Kidney (tissue), 14 donors: ENCODE data around the gene METTL17. TPM values are rescaled to one million over a fixed set of nuclear protein-coding genes. Genes with fewer than 3 reads are reported as not detected.
A peak's percentile ranks its signal among the peaks of the same experiment; 100 is the strongest.

Experiments used
- DNase-seq, 5 donors: peaks; one replicate each; pipeline ENCODE4 v3.0.0-alpha.2; 2013 to 2020
- FAIRE-seq: peaks from 2 replicates; lab custom pipeline; 2012; peaks lifted over from hg19 to GRCh38; lab: Jason Lieb, UNC
- H3K27ac ChIP-seq, 2 donors: one replicate each; pipeline ENCODE4 v1.7.0; 2013; ENCODE audit warnings: low read depth in 2 of 2, low read length in 2 of 2, inconsistent platforms in 1 of 2
- H3K27me3 ChIP-seq: one replicate; pipeline ENCODE4 v1.7.1; 2013; ENCODE audit warnings: low read length, inconsistent platforms; ENCODE audit not compliant: control insufficient read depth, insufficient read depth
- H3K36me3 ChIP-seq, 3 donors: one replicate each; pipeline versions ENCODE4 v1.7.0 to v1.7.1; 2013; ENCODE audit warnings: low read length in 3 of 3, control low read depth in 1 of 3, inconsistent platforms in 1 of 3; ENCODE audit not compliant: insufficient read depth in 3 of 3, control insufficient read depth in 2 of 3
- H3K4me1 ChIP-seq, 3 donors: one replicate each; pipeline versions ENCODE4 v1.7.0 to v1.7.1; 2013; ENCODE audit warnings: low read length in 3 of 3, inconsistent platforms in 1 of 3, low read depth in 1 of 3; ENCODE audit not compliant: control insufficient read depth in 2 of 3, insufficient read depth in 2 of 3
- H3K4me3 ChIP-seq, 3 donors: one replicate each; pipeline versions ENCODE4 v1.7.0 to v1.8.1; 2013; ENCODE audit warnings: low read length in 3 of 3, control low read depth in 1 of 3, inconsistent platforms in 1 of 3
- H3K9ac ChIP-seq, 3 donors: one replicate each; pipeline versions ENCODE4 v1.7.0 to v1.7.1; 2013; ENCODE audit warnings: low read length in 3 of 3, control low read depth in 1 of 3, inconsistent platforms in 1 of 3
- H3K9me3 ChIP-seq, 3 donors: one replicate each; pipeline versions ENCODE4 v1.7.0 to v1.7.1; 2013; ENCODE audit warnings: low read length in 3 of 3, control low read depth in 1 of 3, inconsistent platforms in 1 of 3; ENCODE audit not compliant: control insufficient read depth in 2 of 3, insufficient read depth in 1 of 3
- CTCF ChIP-seq: IDR thresholded peaks from 3 replicates; pipeline ENCODE4 v1.5.1; 2012; ENCODE audit warnings: mild to moderate bottlenecking, moderate library complexity, borderline replicate concordance; ENCODE audit not compliant: insufficient read depth; ENCODE audit errors: extremely low read depth
- intact Hi-C: fragments of 100-400 bp; cut with DNase I; formaldehyde crosslinking; loops from one replicate; pipeline ENCODE4 v1.11.1; 2022
- polyA plus RNA-seq: library from polyadenylated mRNA; stranded (reverse); fragments of 350-450 nt; fragmentation: Illumina TruSeq; extraction: RNeasy Lipid Tissue Mini Kit (QIAGEN cat#74804); gene quantifications from one replicate; pipeline ENCODE4 v1.2.3, GENCODE V29; 2014; ENCODE audit warnings: low read depth, low replicate concordance; ENCODE audit not compliant: insufficient read depth
- total RNA-seq: library from RNA; stranded (reverse); fragmentation: NEBNext Ultra II Directional; extraction: Animal tissue kit (Norgen Biotek cat#: 25700); gene quantifications from one replicate; pipeline ENCODE4 v1.2.1, GENCODE V29; 2021
- donor health status: control.
- donor health status: control.
- donor health status: control.
- donor health status: control.
- donor health status: control.
- donor health status: DM: yes; HTN: yes; CAD: no.
- donor health status: Normal renal cell carcinoma (clear cell type).

Gene METTL17
- total and polyA plus RNA-seq, 2 donors from 2014 or later = 53.2 to 68.6 TPM

DNA sequence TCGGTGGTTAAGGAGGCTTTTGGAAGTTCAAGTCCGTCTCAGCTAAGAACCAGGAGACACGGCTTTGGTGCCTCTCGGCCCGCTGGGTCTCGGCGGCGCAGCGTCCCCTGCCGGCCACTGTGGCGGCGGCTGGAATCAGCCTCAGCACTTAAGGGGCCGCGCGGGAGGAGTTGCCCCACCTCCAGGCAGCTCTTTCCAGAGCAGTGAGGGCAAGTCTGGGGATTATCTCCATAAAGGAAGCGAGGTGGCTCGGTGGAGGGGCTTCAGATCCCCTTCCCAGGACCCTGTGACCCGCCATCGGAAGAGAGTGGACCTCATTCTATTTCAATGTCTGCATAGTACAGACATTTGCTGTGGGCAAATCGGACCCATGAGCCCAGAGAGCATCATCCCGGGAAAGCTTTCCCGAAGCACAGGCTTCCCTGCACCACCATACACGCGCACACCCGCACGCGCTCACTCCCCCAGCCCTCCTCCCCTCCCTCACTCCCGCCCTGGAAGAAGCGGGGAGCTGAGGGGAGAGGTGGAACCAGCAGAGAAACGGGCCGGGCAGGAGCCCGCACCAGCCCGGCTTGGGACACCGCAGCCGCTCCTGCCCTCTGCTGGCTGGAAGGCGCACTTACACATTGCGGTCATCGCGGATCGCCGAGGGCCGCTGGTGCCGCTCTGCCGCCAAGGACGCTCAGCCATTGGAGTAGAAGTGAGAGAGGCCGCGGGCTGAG is 18.6 kb upstream of the METTL17 start:
- H3K4me3 ChIP-seq = peak overlapping the region; percentile 69 to 86 (median 73)
- H3K4me1 ChIP-seq = no peaks in the 10 kb centered on the region
- peak overlapping the region in 1 of 2 donors; percentile 23 for H3K27ac ChIP-seq
- FAIRE-seq (no peak), DNase-seq (peak; percentile 89 to 94 (median 94))
- no peaks in the 10 kb centered on the region for H3K9me3 ChIP-seq
- no peaks in the 10 kb centered on the region for H3K36me3 ChIP-seq
- TF ChIP-seq CTCF = peak; percentile 96
- intact Hi-C loops = no loop called here
- no peaks in the 10 kb centered on the region for H3K27me3 ChIP-seq
- H3K9ac ChIP-seq = peak overlapping the region in 2 of 3 donors; percentile 63 to 79

DNA sequence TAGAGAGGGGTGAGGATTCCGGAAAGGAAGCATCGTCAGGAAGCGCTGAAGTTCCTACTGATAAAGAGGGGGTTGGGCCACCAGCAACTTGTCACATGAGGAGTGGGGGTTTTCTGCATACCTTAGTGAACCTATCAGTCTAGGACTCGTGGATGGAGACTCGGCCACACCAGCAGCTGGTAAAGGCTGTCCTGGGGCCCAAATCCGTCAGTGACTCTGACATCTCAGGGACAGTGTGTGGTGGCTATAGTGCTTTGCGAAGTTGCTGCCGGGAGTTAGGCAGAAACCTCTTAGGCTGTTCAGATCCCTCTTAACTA is 18.1 kb upstream of the METTL17 start:
- H3K27me3 ChIP-seq = no peaks in the 10 kb centered on the region
- peak overlapping the region in 1 of 3 donors; percentile 41 for H3K9ac ChIP-seq
- no peaks in the 10 kb centered on the region for H3K4me1 ChIP-seq
- no peaks in the 10 kb centered on the region for H3K36me3 ChIP-seq
- H3K9me3 ChIP-seq = no peaks in the 10 kb centered on the region
- FAIRE-seq (no peak), DNase-seq (no peak)
- intact Hi-C loops = no loop called here
- H3K4me3 ChIP-seq = peak overlapping the region in 2 of 3 donors; percentile 69 to 86
- TF ChIP-seq CTCF = no peak
- H3K27ac ChIP-seq = peak overlapping the region in 1 of 2 donors; percentile 23

DNA sequence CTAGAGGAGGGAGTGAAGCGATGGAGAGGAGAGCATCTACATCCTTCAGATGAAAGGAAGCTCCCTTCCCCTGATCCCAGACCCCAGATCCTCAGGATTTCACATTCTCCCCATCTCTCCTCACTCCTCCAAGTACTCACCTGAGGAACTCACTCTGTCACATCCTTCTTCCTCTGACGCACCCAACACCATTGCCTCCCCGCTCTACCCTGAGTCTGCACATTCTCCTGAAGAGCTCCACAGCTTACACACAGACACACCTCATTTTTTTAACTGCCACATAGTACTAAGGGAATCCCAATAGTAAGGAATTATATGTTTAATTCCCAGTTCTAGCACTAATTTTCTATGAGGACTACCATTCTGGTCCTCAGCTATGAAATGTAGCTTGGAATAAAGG is 16.3 kb upstream of the METTL17 start:
- H3K27ac ChIP-seq = no peak overlapping the region
- intact Hi-C loops = no loop called here
- H3K9me3 ChIP-seq = no peaks in the 10 kb centered on the region
- no peak overlapping the region for H3K9ac ChIP-seq
- no peaks in the 10 kb centered on the region for H3K36me3 ChIP-seq
- H3K4me3 ChIP-seq = no peak overlapping the region
- no peaks in the 10 kb centered on the region for H3K27me3 ChIP-seq
- no peak for FAIRE-seq
- no peaks in the 10 kb centered on the region for H3K4me1 ChIP-seq
- TF ChIP-seq CTCF = no peak
- DNase-seq = no peak

- Histone ChIP-seq H3K9me3 (no peaks in the 10 kb centered on the region), H3K27ac (no peak overlapping the region), H3K9ac (no peak overlapping the region), H3K36me3 (no peaks in the 10 kb centered on the region), H3K27me3 (no peaks in the 10 kb centered on the region), H3K4me3 (no peak overlapping the region), H3K4me1 (no peaks in the 10 kb centered on the region)
- FAIRE-seq (no peak), DNase-seq (no peak)
- no peak for TF ChIP-seq CTCF
- intact Hi-C loops = no loop called here
These were observed 13.5 kb upstream of the METTL17 start for GRCh38 chr14:20976291-20976690.
